MM.1S (cell line): Measurements from ENCODE around the gene FETUB.
"Not testable (repeated sequence)": the region's sequence is repeated elsewhere in the genome, so short reads cannot be mapped to it uniquely, and the experiment has no call there.

Experiments used
- DNase-seq: peaks from one replicate; pipeline ENCODE4 v3.0.0-alpha.2; 2015
- H2AFZ ChIP-seq: fragments of 300-600 bp; sonication (generic); 2 replicates; pipeline ENCODE4 v1.6.0; 2016; ENCODE audit warnings: antibody characterized with exemption, low read length
- H3F3A ChIP-seq: fragments of 300-600 bp; sonication (generic); 2 replicates; pipeline ENCODE4 v1.6.1; 2016; ENCODE audit warnings: mild to moderate bottlenecking, antibody characterized with exemption, low read length, moderate library complexity, mixed read lengths; ENCODE audit not compliant: insufficient read depth
- H3K27ac ChIP-seq: fragments of 300-600 bp; sonication (generic); 2 replicates; pipeline ENCODE4 v1.5.1; 2016; ENCODE audit warnings: mild to moderate bottlenecking, low read length
- H3K27me3 ChIP-seq: fragments of 300-600 bp; sonication (generic); replicated peaks from 2 replicates; pipeline ENCODE4 v1.6.0; 2016; ENCODE audit warnings: low read length; ENCODE audit not compliant: insufficient read depth
- H3K36me3 ChIP-seq: fragments of 300-600 bp; sonication (generic); replicated peaks from 2 replicates; pipeline ENCODE4 v1.6.1; 2016; ENCODE audit warnings: mild to moderate bottlenecking, low read length, mixed read lengths; ENCODE audit not compliant: insufficient read depth
- H3K4me1 ChIP-seq: fragments of 300-600 bp; sonication (generic); 2 replicates; pipeline ENCODE4 v1.6.1; 2016; ENCODE audit warnings: low read length, mixed read lengths
- H3K4me2 ChIP-seq: fragments of 300-600 bp; sonication (generic); 2 replicates; pipeline ENCODE4 v1.6.0; 2016; ENCODE audit warnings: low read depth, low read length
- H3K4me3 ChIP-seq: fragments of 300-600 bp; sonication (generic); 2 replicates; pipeline ENCODE4 v1.5.1; 2016; ENCODE audit warnings: low read length, mixed read lengths
- H3K79me2 ChIP-seq: fragments of 300-600 bp; sonication (generic); 2 replicates; pipeline ENCODE4 v1.6.1; 2016; ENCODE audit warnings: mixed run types, low read length, mixed read lengths
- H3K9ac ChIP-seq: fragments of 300-600 bp; sonication (generic); 2 replicates; pipeline ENCODE4 v1.6.1; 2016; ENCODE audit warnings: low read length, mixed read lengths
- H3K9me2 ChIP-seq: fragments of 300-600 bp; sonication (generic); replicated peaks from 2 replicates; pipeline ENCODE4 v1.6.1; 2016; ENCODE audit warnings: mild to moderate bottlenecking, low read length, mixed read lengths; ENCODE audit not compliant: insufficient read depth
- H3K9me3 ChIP-seq: fragments of 300-600 bp; sonication (generic); replicated peaks from 2 replicates; pipeline ENCODE4 v1.6.1; 2016; ENCODE audit warnings: mild to moderate bottlenecking, low read length, mixed read lengths; ENCODE audit not compliant: insufficient read depth
- H4K20me1 ChIP-seq: fragments of 300-600 bp; sonication (generic); 2 replicates; pipeline ENCODE4 v1.6.1; 2016; ENCODE audit warnings: mild to moderate bottlenecking, low read length, moderate library complexity, mixed read lengths; ENCODE audit not compliant: insufficient read depth
- CTCF ChIP-seq: fragments of 300-600 bp; sonication (generic); IDR thresholded peaks from 2 replicates; pipeline ENCODE4 v1.5.1; 2016; ENCODE audit warnings: antibody characterized with exemption, low read length, mixed read lengths
- EZH2 ChIP-seq: fragments of 300-600 bp; sonication (generic); optimal IDR thresholded peaks from 2 replicates; pipeline ENCODE3; 2017; ENCODE audit warnings: low read depth, mild to moderate bottlenecking, antibody characterized with exemption, low read length, mixed read lengths
- EZH2phosphoT487 ChIP-seq: fragments of 300-600 bp; sonication (generic); IDR thresholded peaks from 2 replicates; pipeline ENCODE4 v1.6.1; 2018; ENCODE audit warnings: antibody characterized with exemption, low read length

FETUB gene

DNA sequence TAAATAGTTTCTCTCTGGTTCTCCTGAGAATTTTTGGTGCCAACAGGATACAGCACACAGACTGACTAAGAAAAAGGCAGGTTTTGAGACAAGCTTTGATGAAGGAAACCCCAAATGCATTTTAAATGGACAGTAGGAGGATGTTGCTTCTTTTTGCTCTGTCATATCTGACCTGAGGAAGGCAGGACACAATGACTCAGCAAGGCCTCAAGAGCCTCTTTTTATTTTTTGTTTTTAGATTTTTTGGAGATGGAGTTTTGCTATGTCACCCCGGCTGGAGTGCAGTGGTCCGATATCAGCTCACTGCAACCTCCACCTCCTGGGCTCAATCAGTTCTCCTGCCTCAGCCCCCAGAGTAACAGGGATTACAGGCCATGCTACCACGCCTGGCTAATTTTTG, 60.1 kb downstream of the FETUB start:
- Histone ChIP-seq H2AFZ (no peak overlapping the region), H3K4me2 (no peak overlapping the region), H3K79me2 (no peaks in the 10 kb centered on the region), H3K36me3 (no peaks in the 10 kb centered on the region), H3K9ac (no peak overlapping the region), H3K4me1 (no peaks in the 10 kb centered on the region), H3K9me2 (no peaks in the 10 kb centered on the region), H3K9me3 (no peaks in the 10 kb centered on the region), H3K27ac (no peak overlapping the region), H3F3A (no peaks in the 10 kb centered on the region), H4K20me1 (no peaks in the 10 kb centered on the region), H3K4me3 (no peak overlapping the region), H3K27me3 (no peaks in the 10 kb centered on the region)
- no peak for DNase-seq
- no peak for TF ChIP-seq EZH2
- TF ChIP-seq EZH2phosphoT487 = no peak
- no peak for TF ChIP-seq CTCF

DNA sequence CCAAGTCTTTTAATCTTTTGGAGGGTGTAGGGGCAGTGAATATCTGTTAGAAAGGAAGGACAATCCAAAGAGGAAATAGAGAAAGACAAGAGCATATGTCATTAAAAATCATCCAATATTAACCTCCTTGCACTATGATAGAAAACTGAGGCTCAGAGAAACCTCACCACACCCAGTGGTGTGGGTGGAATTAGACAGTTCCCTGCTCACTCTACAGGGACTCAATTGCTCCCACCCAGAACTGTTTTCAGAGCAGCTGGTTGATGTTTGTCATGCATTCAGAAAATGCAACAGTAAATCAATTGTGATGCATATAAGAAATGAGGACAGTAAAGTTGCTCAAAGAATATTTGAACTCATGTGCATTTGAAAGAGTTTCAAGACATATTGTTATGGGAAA, 62.3 kb downstream of the FETUB start:
- H3K79me2 ChIP-seq, H3K4me2 ChIP-seq, H3K4me3 ChIP-seq, DNase-seq, H3K36me3 ChIP-seq, H3K9me3 ChIP-seq, H3F3A ChIP-seq, H3K9me2 ChIP-seq, H4K20me1 ChIP-seq, H3K27ac ChIP-seq, H2AFZ ChIP-seq, H3K27me3 ChIP-seq, H3K9ac ChIP-seq: not testable (repeated sequence)
- peaks cover 11% of the 10 kb centered on the region for H3K4me1 ChIP-seq
